ENCODE results near the gene NCKIPSD. TPM values are rescaled to one million over a fixed set of nuclear protein-coding genes. Genes with fewer than 3 reads are reported as not detected.

Gene NCKIPSD
- total RNA-seq, 1 donor = 17.7 TPM

- H3K4me3 ChIP-seq (ENCODE audit: insufficient read depth, low read length) = no peak overlapping the region
- H3K4me1 ChIP-seq (ENCODE audit: insufficient read depth, low read length) = no peaks in the 10 kb centered on the region
- no peak overlapping the region for H2AFZ ChIP-seq (ENCODE audit: low read length)
- no peak overlapping the region for H3K27ac ChIP-seq (ENCODE audit: low read depth, low read length)
- H3K4me2 ChIP-seq (ENCODE audit: insufficient read depth, low read length) = no peak overlapping the region
- no peaks in the 10 kb centered on the region for H3K27me3 ChIP-seq (ENCODE audit: insufficient read depth, low read length)
- H3K79me2 ChIP-seq (ENCODE audit: insufficient read depth, low read length) = no peaks in the 10 kb centered on the region
- TF ChIP-seq CTCF (IDR thresholded peaks at IDR 0.05; ENCODE audit: extremely low read depth, low read depth, low read length) = no peak
- H3K9me3 ChIP-seq (ENCODE audit: low read depth, low read length) = no peaks in the 10 kb centered on the region
- no peaks in the 10 kb centered on the region for H3K36me3 ChIP-seq (ENCODE audit: insufficient read depth, low read length)
- no peak for DNase-seq (ENCODE audit: insufficient read length, low spot score, missing footprints)
- no peaks in the 10 kb centered on the region for H4K20me1 ChIP-seq (ENCODE audit: insufficient read depth, low read length)
These were observed 43.1 kb downstream of the NCKIPSD start for GRCh38 chr3:48642605-48643004.

- Histone ChIP-seq H3K27me3 (ENCODE audit: insufficient read depth, low read length) (no peaks in the 10 kb centered on the region), H4K20me1 (ENCODE audit: insufficient read depth, low read length) (no peaks in the 10 kb centered on the region), H2AFZ (ENCODE audit: low read length) (no peak overlapping the region), H3K4me3 (ENCODE audit: insufficient read depth, low read length) (no peak overlapping the region), H3K36me3 (ENCODE audit: insufficient read depth, low read length) (no peaks in the 10 kb centered on the region), H3K4me2 (ENCODE audit: insufficient read depth, low read length) (no peak overlapping the region), H3K9me3 (ENCODE audit: low read depth, low read length) (no peaks in the 10 kb centered on the region), H3K4me1 (ENCODE audit: insufficient read depth, low read length) (no peaks in the 10 kb centered on the region), H3K79me2 (ENCODE audit: insufficient read depth, low read length) (no peaks in the 10 kb centered on the region), H3K27ac (ENCODE audit: low read depth, low read length) (no peak overlapping the region)
- no peak for DNase-seq (ENCODE audit: insufficient read length, low spot score, missing footprints)
- no peak for TF ChIP-seq CTCF (IDR thresholded peaks at IDR 0.05; ENCODE audit: extremely low read depth, low read depth, low read length)
These were observed 44.3 kb downstream of the NCKIPSD start for GRCh38 chr3:48641396-48641795.

DNA sequence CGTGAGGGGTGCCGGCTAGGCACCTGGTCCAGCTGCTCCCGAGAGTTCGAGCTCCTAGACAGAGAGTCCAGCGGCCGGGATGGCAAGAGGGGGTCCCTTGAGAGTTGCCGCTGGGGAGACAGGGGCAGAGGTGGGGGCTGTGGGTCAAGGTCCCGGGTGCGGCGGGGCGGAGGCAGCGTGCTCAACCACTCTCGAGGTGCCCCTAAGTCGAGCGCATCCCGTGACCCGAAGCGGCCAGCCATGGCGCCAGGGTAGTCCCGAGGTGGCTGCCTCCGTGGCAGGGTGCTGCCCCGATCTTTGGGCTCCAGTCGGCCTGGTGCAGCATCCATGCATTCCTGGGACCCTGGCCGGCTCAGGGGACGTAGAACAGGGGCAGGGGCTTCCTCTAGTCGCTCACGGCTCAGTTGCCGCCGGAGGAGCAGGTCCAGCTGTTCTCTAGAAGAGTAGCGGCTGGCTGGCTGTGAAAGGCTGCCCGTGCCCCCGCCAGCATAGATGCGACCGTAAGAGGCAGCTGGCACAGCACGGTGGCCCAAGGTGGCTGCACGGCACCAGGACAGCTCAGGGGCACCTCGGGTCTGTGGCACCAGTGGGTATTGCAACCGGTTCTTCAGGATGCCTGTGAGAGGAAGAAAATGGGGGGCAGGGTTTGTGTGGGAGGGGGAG lies 45.6 kb downstream of the NCKIPSD start:
- Histone ChIP-seq H4K20me1 (ENCODE audit: insufficient read depth, low read length) (no peaks in the 10 kb centered on the region), H3K4me1 (ENCODE audit: insufficient read depth, low read length) (peaks cover 8% of the 10 kb centered on the region), H3K4me2 (ENCODE audit: insufficient read depth, low read length) (no peak overlapping the region), H3K79me2 (ENCODE audit: insufficient read depth, low read length) (peaks cover under 1% of the 10 kb centered on the region), H3K36me3 (ENCODE audit: insufficient read depth, low read length) (no peaks in the 10 kb centered on the region), H3K27ac (ENCODE audit: low read depth, low read length) (no peak overlapping the region), H3K4me3 (ENCODE audit: insufficient read depth, low read length) (no peak overlapping the region), H2AFZ (ENCODE audit: low read length) (no peak overlapping the region), H3K9me3 (ENCODE audit: low read depth, low read length) (no peaks in the 10 kb centered on the region), H3K27me3 (ENCODE audit: insufficient read depth, low read length) (no peaks in the 10 kb centered on the region)
- DNase-seq (ENCODE audit: insufficient read length, low spot score, missing footprints) = no peak
- no peak for TF ChIP-seq CTCF (IDR thresholded peaks at IDR 0.05; ENCODE audit: extremely low read depth, low read depth, low read length)

GRCh38 chr3:48637305-48637704 lies 48.4 kb downstream of the NCKIPSD start:
- H3K79me2 ChIP-seq (ENCODE audit: insufficient read depth, low read length) = peaks cover 21% of the 10 kb centered on the region
- H3K9me3 ChIP-seq (ENCODE audit: low read depth, low read length) = no peaks in the 10 kb centered on the region
- TF ChIP-seq CTCF (IDR thresholded peaks at IDR 0.05; ENCODE audit: extremely low read depth, low read depth, low read length) = no peak
- no peaks in the 10 kb centered on the region for H3K27me3 ChIP-seq (ENCODE audit: insufficient read depth, low read length)
- no peak for DNase-seq (ENCODE audit: insufficient read length, low spot score, missing footprints)
- no peak overlapping the region for H3K4me3 ChIP-seq (ENCODE audit: insufficient read depth, low read length)
- H3K36me3 ChIP-seq (ENCODE audit: insufficient read depth, low read length) = peaks cover 4% of the 10 kb centered on the region
- no peak overlapping the region for H3K27ac ChIP-seq (ENCODE audit: low read depth, low read length)
- H3K4me2 ChIP-seq (ENCODE audit: insufficient read depth, low read length) = no peak overlapping the region
- H4K20me1 ChIP-seq (ENCODE audit: insufficient read depth, low read length) = peaks cover 19% of the 10 kb centered on the region
- H2AFZ ChIP-seq (ENCODE audit: low read length) = no peak overlapping the region
- H3K4me1 ChIP-seq (ENCODE audit: insufficient read depth, low read length) = peaks cover 16% of the 10 kb centered on the region

Measured in osteoblast (primary cell).